HG03439 (cell line): ENCODE results near the gene MGAT4C.
"Not testable (repeated sequence)": the region's sequence is repeated elsewhere in the genome, so short reads cannot be mapped to it uniquely, and the experiment has no call there.

Source experiments
- ATAC-seq: cut with Tn5 transposase; IDR thresholded peaks from one replicate; pipeline ENCODE4 v1.9.1; 2021; ENCODE audit warnings: mild to moderate bottlenecking, moderate library complexity; ENCODE audit not compliant: unreplicated experiment

The MGAT4C gene

GRCh38 chr12:86256163-86256562, at the start of gene MGAT4C:
Gene MGAT4C (minus strand): TSS chr12:86256391.
- ATAC-seq: no peak

- not testable (repeated sequence) for ATAC-seq
Measured at GRCh38 chr12:86296396-86296795, 40.2 kb upstream of the MGAT4C start.

DNA sequence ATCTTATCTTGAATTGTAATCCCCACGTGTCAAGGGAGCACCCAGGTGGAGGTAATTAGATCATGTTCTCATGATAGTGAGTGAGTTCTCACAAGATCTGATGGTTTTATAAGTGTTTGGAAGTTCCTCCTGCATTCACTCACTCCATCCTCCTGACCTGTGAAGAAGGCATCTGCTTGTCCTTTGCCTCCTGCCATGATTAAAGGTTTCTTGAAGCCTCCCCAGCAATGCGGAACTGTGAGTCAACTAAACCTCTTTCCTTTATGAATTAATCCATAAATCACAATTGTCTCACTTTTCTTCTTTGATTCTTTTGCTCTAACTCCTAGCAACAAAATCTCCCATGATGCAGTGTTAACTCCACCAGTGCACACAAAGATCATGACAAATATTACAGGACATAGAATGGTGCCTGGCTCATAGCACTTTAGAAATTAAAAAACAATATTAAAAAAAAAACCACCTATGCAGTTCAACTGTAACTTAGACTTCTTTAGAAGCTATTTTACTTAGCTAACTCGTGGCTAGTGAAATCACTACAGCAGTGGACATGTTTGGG, 37.6 kb upstream of the MGAT4C start:
- ATAC-seq: no peak

DNA sequence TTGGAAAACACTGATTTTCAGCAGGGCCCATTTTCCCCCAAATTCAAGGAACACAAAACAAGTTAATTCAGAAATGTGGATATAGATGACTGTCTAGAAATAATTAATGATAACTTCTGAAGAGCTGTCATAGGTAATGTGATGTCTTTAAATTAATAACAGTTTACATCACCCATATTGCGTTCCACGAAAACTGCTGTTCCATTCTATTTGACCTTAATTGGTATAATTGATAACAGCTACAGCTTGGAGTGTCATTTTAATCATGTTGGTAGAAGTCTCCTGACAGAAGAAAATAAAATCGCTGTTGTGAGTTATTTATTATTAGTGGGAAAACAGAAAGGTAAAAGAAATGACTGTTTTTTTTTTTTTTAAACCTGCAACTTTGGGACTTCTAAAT, 36.3 kb upstream of the MGAT4C start:
- ATAC-seq: no peak

DNA sequence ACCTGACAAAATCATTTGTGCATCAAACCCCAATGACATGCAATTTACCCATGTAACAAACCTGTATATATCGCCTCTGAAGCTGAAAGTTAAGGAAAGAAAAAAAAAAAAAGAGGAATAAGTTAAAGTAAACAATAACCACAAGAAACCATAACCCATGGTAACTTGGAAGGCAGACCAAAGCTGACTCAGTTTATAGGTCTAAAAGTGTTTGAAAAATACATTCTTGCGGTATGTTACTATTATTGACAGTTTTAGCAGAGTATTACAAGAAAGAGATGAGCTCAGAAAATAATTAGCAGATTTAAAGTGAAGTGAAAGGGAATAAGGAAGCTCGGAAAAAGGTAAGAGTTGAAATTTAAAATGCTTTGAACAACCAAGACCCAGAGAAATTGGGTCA, 34.4 kb upstream of the MGAT4C start:
- no peak for ATAC-seq

DNA sequence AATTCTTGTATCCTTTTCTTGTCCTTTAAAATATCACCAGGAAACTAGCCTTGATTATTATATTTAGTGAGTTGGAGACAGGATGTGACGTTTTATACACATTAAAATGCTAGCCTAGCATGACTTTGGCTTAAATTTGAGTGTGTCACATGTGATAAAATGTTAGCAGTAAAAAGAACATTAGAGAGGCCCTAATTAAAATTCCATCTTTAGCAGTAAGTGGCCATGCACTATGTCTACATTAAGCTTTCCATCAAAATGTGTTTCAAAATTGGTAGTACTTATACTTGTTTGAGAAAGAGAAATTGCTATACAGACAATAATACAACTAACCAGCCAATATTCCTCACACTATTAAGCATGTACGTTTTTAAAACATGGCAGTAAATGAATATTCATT, 29.9 kb upstream of the MGAT4C start:
- ATAC-seq: no peak

GRCh38 chr12:86283620-86284019, 27.4 kb upstream of the MGAT4C start:
- no peak for ATAC-seq

GRCh38 chr12:86275356-86275755, 19.2 kb upstream of the MGAT4C start:
- ATAC-seq: no peak

GRCh38 chr12:86265329-86265695, 9.1 kb upstream of the MGAT4C start:
- no peak for ATAC-seq

- ATAC-seq: no peak
Measured at GRCh38 chr12:86264451-86265328, 8.5 kb upstream of the MGAT4C start.

- no peak for ATAC-seq
Measured at GRCh38 chr12:86261578-86261977, 5.4 kb upstream of the MGAT4C start.

GRCh38 chr12:86261142-86261541, 5.0 kb upstream of the MGAT4C start:
- no peak for ATAC-seq

DNA sequence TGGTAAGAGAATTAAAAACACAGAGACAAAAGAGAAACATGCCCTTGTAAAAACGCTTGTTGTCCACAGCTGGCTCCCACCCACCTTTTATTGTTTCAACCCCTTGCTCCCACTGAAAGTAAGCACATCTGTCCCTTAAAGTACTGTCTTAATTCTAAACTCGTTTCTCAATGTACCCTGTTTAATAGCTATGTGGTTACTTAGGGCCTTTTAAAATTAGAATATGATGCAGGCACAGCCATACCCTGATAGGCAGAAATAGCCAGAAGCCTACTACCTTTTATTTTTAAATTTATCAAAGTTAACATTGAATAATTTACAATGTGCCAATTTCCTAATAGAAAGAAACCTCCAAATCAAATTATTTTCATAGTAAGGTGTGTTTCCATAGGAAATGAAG, 4.0 kb upstream of the MGAT4C start:
- no peak for ATAC-seq

DNA sequence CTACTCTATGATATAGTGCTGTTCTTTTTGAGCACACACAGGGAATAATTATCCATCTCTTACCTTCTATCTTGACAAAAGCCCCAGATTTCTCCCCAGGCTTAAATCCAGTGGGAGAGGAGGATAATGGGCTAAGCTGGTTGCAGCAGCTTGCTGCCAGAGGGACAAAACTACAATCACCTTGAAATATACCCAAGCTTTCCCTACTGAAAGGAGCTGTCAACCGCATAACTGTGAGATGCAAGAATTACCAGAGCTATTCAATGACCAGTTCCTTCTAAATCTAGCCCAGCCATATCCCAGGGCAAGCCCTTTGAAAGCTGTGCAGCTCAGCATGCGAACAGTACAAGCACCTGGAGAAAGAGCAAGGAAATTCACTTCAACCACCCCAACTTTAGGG, 943 bp upstream of the MGAT4C start:
- no peak for ATAC-seq

GRCh38 chr12:86254399-86255107, 1.6 kb downstream of the MGAT4C start:
- ATAC-seq: no peak

DNA sequence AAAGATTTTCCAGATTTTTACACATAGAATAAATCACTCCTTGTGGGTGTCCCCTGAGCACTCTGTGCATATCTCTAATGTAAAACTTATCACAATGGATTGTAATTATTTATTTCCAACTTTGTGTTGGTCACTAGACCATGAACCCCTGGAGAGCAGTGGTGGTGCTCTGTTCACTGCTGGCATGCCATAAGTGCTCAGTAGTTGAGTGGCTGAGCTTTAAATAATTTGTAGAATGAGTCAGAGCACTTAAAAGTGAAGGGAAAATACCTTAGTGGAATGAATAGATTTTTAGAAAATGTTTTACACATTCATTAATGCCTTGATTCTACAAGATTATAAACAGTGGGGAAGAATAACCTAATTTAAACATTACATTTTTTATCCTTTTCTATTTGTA, 6.3 kb downstream of the MGAT4C start:
- ATAC-seq: no peak

DNA sequence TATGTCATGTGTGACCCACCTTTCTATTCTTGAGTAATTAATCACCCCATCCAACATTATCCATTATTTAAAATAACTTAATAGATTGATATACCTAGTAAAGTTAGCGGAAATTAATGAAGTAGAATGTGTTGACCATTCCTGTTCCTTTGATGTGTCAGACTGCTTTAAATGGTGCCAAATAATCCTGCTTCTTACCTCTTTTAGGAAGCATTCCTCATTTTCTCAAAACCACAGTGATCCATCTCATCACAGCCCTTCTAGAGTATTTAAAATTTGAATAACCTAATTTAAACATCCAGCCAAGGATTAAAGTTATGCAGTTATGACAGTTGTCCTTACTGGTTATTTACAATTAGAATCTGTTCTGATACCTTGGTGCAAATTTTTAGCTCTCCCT, 6.9 kb downstream of the MGAT4C start:
- ATAC-seq: no peak

- ATAC-seq: no peak
Measured at GRCh38 chr12:86247871-86248270, 8.3 kb downstream of the MGAT4C start.

DNA sequence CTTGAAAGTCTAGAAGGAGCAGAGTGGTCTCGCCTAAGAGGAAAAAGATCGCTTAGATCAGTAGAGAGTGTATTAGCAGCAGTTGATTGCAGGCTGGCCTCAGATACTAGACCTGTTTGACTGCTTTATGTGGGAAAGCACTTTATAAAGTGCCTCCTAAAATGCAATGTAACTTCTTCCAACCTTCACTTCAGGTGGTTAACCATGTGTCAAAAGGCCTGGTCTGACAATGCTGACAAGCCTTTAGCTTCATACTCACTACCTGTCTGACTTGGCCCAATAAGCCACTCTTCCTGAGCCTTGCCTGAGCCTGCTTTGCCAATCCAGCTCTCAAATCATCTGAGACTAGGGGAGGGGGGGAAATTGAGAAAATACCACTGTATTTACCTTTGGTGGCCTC, 14.6 kb downstream of the MGAT4C start:
- no peak for ATAC-seq

DNA sequence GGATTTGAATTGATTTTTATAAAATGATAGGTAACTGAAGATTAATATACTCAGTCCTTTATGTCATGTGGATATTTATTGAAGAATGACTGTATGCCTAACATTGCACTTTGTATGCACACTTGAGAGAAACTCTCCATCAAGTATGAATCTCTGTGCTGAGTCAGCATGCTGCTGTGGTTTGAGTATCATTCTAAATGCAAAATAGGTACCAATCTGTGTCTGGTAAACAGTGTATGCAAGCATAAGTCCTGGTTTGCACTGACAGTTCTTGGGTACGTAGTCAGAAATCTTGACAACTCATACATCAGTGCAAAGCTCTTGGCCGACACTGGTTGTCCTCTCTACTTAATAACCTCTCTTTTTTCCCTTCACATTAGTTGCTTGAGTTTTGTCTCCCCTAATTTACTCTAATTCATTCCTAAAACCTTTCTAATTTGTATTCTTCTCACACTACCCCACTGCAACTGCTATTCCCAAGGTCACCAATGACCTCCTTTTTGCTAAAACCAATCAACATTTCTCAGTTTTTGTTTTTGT, 21.8 kb downstream of the MGAT4C start:
- no peak for ATAC-seq

- ATAC-seq: no peak
Measured at GRCh38 chr12:86233126-86233525, 23.1 kb downstream of the MGAT4C start.
